ENCODE results near the gene KANSL1. TPM values are rescaled to one million over a fixed set of nuclear protein-coding genes. Genes with fewer than 3 reads are reported as not detected.

The KANSL1 gene
- total and polyA plus RNA-seq, 2 of the 4 experiments (the other 2 are of a cell fraction): 19.1 to 49.6 TPM

GRCh38 chr17:46013127-46013501 is 180.1 kb downstream of the KANSL1 start:
- Histone ChIP-seq H4K8ac (ENCODE audit: low read depth in 2 of 2, low read length in 2 of 2) (no peak overlapping the region), H3K4me1 (ENCODE audit: control insufficient read depth, insufficient read depth, low read length) (peaks cover 7% of the 10 kb centered on the region), H3K4me3 (ENCODE audit: insufficient read depth, low read depth, low read length) (no peak overlapping the region), H3K9ac (ENCODE audit: low read depth, low read length) (no peak overlapping the region), H3K9me3 (ENCODE audit: control insufficient read depth, insufficient read depth, low read length) (no peaks in the 10 kb centered on the region), H3K4me2 (ENCODE audit: low read depth, low read length) (no peak overlapping the region), H3K27ac (ENCODE audit: insufficient read depth, low read length) (no peak overlapping the region), H3K56ac (ENCODE audit: extremely low read depth, insufficient read depth, low read length) (no peak overlapping the region), H2BK15ac (ENCODE audit: low read depth, low read length) (no peak overlapping the region), H3K9me1 (ENCODE audit: insufficient read depth, low read length) (peaks cover 3% of the 10 kb centered on the region), H3K27me3 (ENCODE audit: control insufficient read depth, insufficient read depth, low read length) (peaks cover 5% of the 10 kb centered on the region; the same call in 1 of the 2 replicates), H2BK120ac (ENCODE audit: low read depth, low read length) (no peak overlapping the region), H2AK9ac (replicated peaks; ENCODE audit: low read depth, low read length, poor library complexity) (no peak overlapping the region), H2AFZ (replicated peaks; ENCODE audit: low read length, poor library complexity) (no peak overlapping the region), H2AK5ac (ENCODE audit: low read depth, low read length) (no peak overlapping the region), H3K14ac (replicated peaks; ENCODE audit: low read depth, low read length) (no peak overlapping the region), H4K5ac (ENCODE audit: low read depth, low read length) (no peak overlapping the region), H2BK20ac (ENCODE audit: low read depth, low read length) (peak overlapping the region; percentile 10; the same call in 1 of the 2 replicates), H3K36me3 (ENCODE audit: control insufficient read depth, insufficient read depth, low read length) (no peaks in the 10 kb centered on the region), H3K23ac (ENCODE audit: low read depth, low read length) (no peak overlapping the region), H4K91ac (ENCODE audit: insufficient read depth, low read depth, low read length) (no peak overlapping the region), H3K4ac (ENCODE audit: low read depth, low read length) (no peak overlapping the region), H4K20me1 (ENCODE audit: insufficient read depth, low read length) (no peaks in the 10 kb centered on the region), H3K79me1 (ENCODE audit: low read depth in 1 of 2, low read length in 2 of 2) (no peaks in the 10 kb centered on the region), H2BK5ac (ENCODE audit: low read depth, low read length, poor library complexity, severe bottlenecking) (no peak overlapping the region), H3K18ac (ENCODE audit: low read depth, low read length) (no peak overlapping the region)
- intact Hi-C loops (cut with micrococcal nuclease): no loop called here
- ATAC-seq (ENCODE audit: low read depth) (no peak), DNase-seq (no peak)
- dilution Hi-C loops (cut with HindIII; ENCODE audit: low sequenced_read_pairs, unreplicated experiment): no loop called here
- in situ Hi-C loops (cut with MboI; ENCODE audit: low sequenced_read_pairs): no loop called here
- WGBS, 2 experiments (ENCODE audit: extremely low coverage in 2 of 2, insufficient read length in 1 of 2): 90% methylated on average over 2 of the region's 7 CpGs; no CpG with 5 or more reads in 1 of the 2 experiments
- ChIA-PET POLR2A (ENCODE audit: unreplicated experiment) (no interaction called here), CTCF (interaction anchor here (0.6 to 1.6 kb wide), 2 partner anchors 200 to 1075 kb away, joined by 3 read pairs; no protein-coding TSS in a partner anchor)
- no peak for TF ChIP-seq CTCF (conservative IDR thresholded peaks at IDR 0.05; ENCODE audit: low read depth, low read length)
- no peak for TF ChIP-seq USF2 (IDR thresholded peaks at IDR 0.05; ENCODE audit: low read depth, low read length)
- TF ChIP-seq SMC3 (IDR thresholded peaks at IDR 0.05; ENCODE audit: low read depth, low read length): no peak
- TF ChIP-seq CHD1 (IDR thresholded peaks at IDR 0.05; ENCODE audit: low read depth, low read length): no peak
- no peak for TF ChIP-seq NFE2L2 (IDR thresholded peaks at IDR 0.05; ENCODE audit: low read depth, low read length)
- no peak for TF ChIP-seq RCOR1 (IDR thresholded peaks at IDR 0.05; ENCODE audit: insufficient replicate concordance, low read length)
- no TSS peak for BruUV-seq (replicated peaks)

All from IMR-90 (cell line).